Activated CD8-positive, alpha-beta T cell treated with anti-CD3 and anti-CD28 coated beads for 36 hours (primary cell): Measurements from ENCODE around the gene CYTH4. TPM values are rescaled to one million over a fixed set of nuclear protein-coding genes. Genes with fewer than 3 reads are reported as not detected.

Experiments used
- ATAC-seq: fragments of 200-7000 bp; cut with Tn5 transposase; one replicate; pipeline ENCODE4 v1.10.0; 2021; ENCODE audit warnings: mild to moderate bottlenecking, moderate library complexity
- CTCF ChIA-PET: fragments of 350-600 bp; sonication (Branson Sonifier 250); formaldehyde crosslinking; loops from one replicate; lab custom pipeline; 2021; ENCODE audit warnings: antibody characterized with exemption; lab: Charles Lee
- POLR2A ChIA-PET: fragments of 350-600 bp; sonication (Branson Sonifier 250); formaldehyde crosslinking; loops from one replicate; lab custom pipeline; 2021; ENCODE audit warnings: antibody characterized with exemption; lab: Charles Lee
- DNase-seq: peaks from one replicate; pipeline ENCODE4 v3.0.0-alpha.2; 2020
- H3K27ac Mint-ChIP-seq: one replicate; pipeline ENCODE4 v1.8.0; 2021; ENCODE audit warnings: mild to moderate bottlenecking, mixed read lengths
- H3K27me3 Mint-ChIP-seq: one replicate; pipeline ENCODE4 v1.8.0; 2021; ENCODE audit warnings: mixed read lengths
- H3K36me3 Mint-ChIP-seq: one replicate; pipeline ENCODE4 v1.8.0; 2021; ENCODE audit warnings: low read depth, mixed read lengths
- H3K4me1 Mint-ChIP-seq: one replicate; pipeline ENCODE4 v1.8.0; 2021; ENCODE audit warnings: low read depth, mixed read lengths
- H3K4me3 Mint-ChIP-seq: one replicate; pipeline ENCODE4 v1.8.0; 2021; ENCODE audit warnings: mild to moderate bottlenecking, moderate library complexity, mixed read lengths
- H3K9me3 Mint-ChIP-seq: one replicate; pipeline ENCODE4 v1.8.0; 2021; ENCODE audit warnings: mixed read lengths
- intact Hi-C: fragments of 100-400 bp; cut with micrococcal nuclease; formaldehyde crosslinking; loops from one replicate; pipeline ENCODE4 v1.10.0; 2022
- total RNA-seq, 2 experiments: library from RNA; stranded (reverse); gene quantifications; one replicate each; pipeline ENCODE4 v1.2.3, GENCODE V29; 2021
- TF ChIP-seq, protein P1 (sequence below): fragments of 200-600 bp; IDR thresholded peaks from one replicate; pipeline ENCODE4 v1.8.0; 2022; ENCODE audit warnings: antibody characterized with exemption, mild to moderate bottlenecking

The CYTH4 gene
- total RNA-seq, 2 experiments from 2014 or later, result 33.2 to 33.4 TPM

DNA sequence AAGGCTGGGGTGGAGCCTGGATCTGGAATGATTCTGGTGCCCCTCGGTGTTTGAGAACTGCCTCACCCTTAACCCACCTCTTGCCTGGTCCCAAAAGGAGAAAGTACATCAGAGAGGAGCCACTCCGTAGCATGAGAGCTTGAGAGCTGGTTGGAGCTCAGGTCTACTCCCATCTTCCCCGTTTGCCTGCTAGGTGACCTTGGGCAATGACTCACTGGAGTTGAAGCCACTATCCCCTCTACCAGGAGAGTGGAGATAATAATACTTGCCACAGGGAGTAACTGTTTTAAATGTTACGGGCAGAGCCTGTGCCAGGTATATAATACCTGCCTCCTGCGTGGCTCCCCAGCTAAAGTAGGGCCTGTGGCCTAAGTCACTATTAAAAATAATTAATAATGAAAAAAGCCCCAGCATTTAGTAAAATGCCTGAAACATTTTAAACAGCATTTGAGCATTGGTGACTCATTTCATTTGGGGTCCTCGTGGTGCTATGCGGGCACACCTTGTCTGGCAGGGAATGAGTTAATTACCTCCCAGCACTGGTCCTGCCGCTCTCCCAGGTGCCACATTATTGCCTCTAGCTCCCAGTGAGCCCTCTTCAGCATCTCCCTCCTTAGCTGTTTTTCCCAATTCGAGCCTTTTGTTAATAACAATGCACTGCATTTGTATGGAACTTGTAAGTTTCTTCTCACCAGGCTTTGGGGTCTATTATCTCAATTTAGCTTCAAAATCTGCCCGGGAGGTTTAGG, 22.5 kb downstream of the CYTH4 start:
- no peak overlapping the region for H3K4me3 Mint-ChIP-seq
- H3K9me3 Mint-ChIP-seq, result peaks cover 3% of the 10 kb centered on the region
- CTCF ChIA-PET, result interaction anchor here (0.8 to 2.2 kb wide), 4 partner anchors 28 to 261 kb away, joined by 3 to 8 read pairs (median 4); no protein-coding TSS in a partner anchor
- ATAC-seq (no peak), DNase-seq (no peak)
- TF ChIP-seq, protein P1, sequence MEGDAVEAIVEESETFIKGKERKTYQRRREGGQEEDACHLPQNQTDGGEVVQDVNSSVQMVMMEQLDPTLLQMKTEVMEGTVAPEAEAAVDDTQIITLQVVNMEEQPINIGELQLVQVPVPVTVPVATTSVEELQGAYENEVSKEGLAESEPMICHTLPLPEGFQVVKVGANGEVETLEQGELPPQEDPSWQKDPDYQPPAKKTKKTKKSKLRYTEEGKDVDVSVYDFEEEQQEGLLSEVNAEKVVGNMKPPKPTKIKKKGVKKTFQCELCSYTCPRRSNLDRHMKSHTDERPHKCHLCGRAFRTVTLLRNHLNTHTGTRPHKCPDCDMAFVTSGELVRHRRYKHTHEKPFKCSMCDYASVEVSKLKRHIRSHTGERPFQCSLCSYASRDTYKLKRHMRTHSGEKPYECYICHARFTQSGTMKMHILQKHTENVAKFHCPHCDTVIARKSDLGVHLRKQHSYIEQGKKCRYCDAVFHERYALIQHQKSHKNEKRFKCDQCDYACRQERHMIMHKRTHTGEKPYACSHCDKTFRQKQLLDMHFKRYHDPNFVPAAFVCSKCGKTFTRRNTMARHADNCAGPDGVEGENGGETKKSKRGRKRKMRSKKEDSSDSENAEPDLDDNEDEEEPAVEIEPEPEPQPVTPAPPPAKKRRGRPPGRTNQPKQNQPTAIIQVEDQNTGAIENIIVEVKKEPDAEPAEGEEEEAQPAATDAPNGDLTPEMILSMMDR, result no peak
- intact Hi-C loops, result no loop called here
- H3K27ac Mint-ChIP-seq, result peak overlapping the region; percentile 99
- no peaks in the 10 kb centered on the region for H3K27me3 Mint-ChIP-seq
- POLR2A ChIA-PET, result interaction anchor here (0.6 to 2.2 kb wide), 10 partner anchors 11 to 304 kb away, joined by 3 to 6 read pairs (median 4); partner anchors contain the start of genes GGA1 and MFNG
- H3K4me1 Mint-ChIP-seq, result peaks cover 93% of the 10 kb centered on the region
- peaks cover 56% of the 10 kb centered on the region for H3K36me3 Mint-ChIP-seq

DNA sequence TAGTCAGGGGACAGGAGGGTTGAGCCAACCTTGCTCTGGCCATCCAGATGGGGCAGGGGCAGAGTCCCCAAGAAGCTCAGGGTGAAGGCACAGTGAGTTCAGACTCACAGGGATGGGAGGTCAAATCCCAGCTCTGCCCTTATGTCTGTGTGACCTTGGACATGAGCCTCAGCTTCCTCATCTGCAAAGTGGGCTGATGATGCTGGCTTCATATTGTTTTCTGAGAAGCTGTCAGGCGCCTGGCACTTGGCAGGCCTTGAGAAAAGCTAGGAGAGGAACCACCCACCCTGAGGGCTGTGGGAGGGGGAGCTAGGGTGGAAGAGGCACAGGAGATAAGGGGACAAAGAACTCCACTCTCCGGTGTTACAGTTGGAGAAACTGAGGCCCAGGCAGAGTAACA, 23.6 kb downstream of the CYTH4 start:
- TF ChIP-seq, protein P1, result no peak
- DNase-seq (no peak), ATAC-seq (no peak)
- intact Hi-C loops, result no loop called here
- ChIA-PET CTCF (interaction anchor here (0.9 to 1.6 kb wide), 6 partner anchors 9 to 260 kb away, joined by 3 to 5 read pairs (median 3); no protein-coding TSS in a partner anchor), POLR2A (interaction anchor here (0.9 to 1.2 kb wide), 3 partner anchors 11 to 68 kb away, joined by 3 read pairs; no protein-coding TSS in a partner anchor)
- H3K4me1 Mint-ChIP-seq, result peaks cover 94% of the 10 kb centered on the region
- peaks cover 50% of the 10 kb centered on the region for H3K36me3 Mint-ChIP-seq
- H3K9me3 Mint-ChIP-seq, result peaks cover 3% of the 10 kb centered on the region
- H3K4me3 Mint-ChIP-seq, result no peak overlapping the region
- peak overlapping the region; percentile 99 for H3K27ac Mint-ChIP-seq
- no peaks in the 10 kb centered on the region for H3K27me3 Mint-ChIP-seq

DNA sequence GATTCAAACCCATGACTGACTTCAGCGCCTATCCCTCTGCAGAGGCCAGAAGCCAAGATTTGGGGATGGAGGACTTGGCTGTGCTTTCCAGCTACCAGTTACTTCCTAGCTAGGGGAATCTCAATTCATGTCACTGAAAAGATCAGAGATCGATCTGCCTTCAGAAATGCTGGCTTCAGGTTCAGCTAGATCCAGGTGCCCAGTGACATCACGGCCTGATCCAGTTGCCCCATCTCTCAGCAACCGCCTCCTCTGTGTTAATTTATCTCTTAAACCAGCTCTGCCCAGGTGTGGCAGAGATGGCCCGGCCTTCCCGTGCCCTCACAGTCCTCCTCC, 24.2 kb downstream of the CYTH4 start:
- peak overlapping the region; percentile 70 for H3K4me3 Mint-ChIP-seq
- TF ChIP-seq, protein P1, result no peak
- ChIA-PET CTCF (interaction anchor here (0.9 to 1.6 kb wide), 6 partner anchors 9 to 260 kb away, joined by 3 to 5 read pairs (median 3); no protein-coding TSS in a partner anchor), POLR2A (interaction anchor here (0.7 to 1.1 kb wide), 3 partner anchors 10 to 37 kb away, joined by 3 read pairs; no protein-coding TSS in a partner anchor)
- intact Hi-C loops, result no loop called here
- H3K27ac Mint-ChIP-seq, result peak overlapping the region; percentile 99
- H3K4me1 Mint-ChIP-seq, result peaks cover 95% of the 10 kb centered on the region
- peaks cover 48% of the 10 kb centered on the region for H3K36me3 Mint-ChIP-seq
- H3K9me3 Mint-ChIP-seq, result peaks cover 3% of the 10 kb centered on the region
- ATAC-seq, result no peak
- no peak for DNase-seq
- no peaks in the 10 kb centered on the region for H3K27me3 Mint-ChIP-seq

DNA sequence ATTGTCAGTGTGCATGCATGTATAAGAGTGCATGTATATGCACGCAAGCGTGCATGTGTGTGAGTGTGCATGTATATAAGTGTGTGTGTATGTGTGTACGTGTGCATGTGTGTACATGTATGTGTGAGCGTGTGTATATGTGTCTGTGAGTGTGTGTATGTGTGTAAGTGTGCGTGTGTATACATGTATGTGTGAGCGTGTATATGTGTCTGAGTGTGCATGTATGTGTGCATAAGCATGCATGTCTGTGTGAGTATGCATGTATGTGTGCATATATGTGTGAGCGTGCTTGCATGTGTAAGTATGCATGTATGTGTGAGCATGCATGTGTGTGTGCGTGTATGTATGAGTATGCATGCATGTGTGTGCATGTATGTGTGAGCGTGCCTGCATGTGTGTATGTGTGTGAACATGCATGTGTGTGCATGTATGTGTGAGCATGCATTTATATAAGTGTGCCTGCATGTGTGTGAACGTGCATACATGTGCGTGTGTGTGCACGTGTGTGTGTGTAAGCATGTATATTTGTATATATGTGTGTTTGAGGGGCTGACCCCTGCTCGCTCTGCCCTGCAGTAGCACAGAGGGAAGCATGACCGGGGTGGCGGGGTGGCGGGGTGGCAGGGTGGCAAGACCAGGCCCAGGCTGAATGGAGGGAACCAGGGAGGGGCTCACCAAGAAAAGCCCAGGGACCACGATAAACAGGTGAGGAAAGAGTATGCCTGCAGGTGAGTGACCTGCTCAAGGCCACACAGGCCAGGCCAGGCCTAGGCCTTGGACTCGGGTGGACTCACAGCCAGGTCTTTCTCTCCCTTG, 26.3 kb downstream of the CYTH4 start:
- Mint-ChIP-seq H3K27ac (peak overlapping the region; percentile 99), H3K36me3 (peaks cover 44% of the 10 kb centered on the region), H3K4me3 (peak overlapping the region; percentile 70), H3K9me3 (peaks cover 3% of the 10 kb centered on the region), H3K27me3 (no peaks in the 10 kb centered on the region), H3K4me1 (peaks cover 92% of the 10 kb centered on the region)
- ChIA-PET CTCF (interaction anchor here (0.9 to 1.8 kb wide), 3 partner anchors 8 to 149 kb away, joined by 3 to 5 read pairs (median 3); no protein-coding TSS in a partner anchor), POLR2A (interaction anchor here (1.2 to 1.8 kb wide), 4 partner anchors 12 to 65 kb away, joined by 3 to 10 read pairs (median 6); partner anchors contain the start of gene RAC2)
- ATAC-seq, result no peak
- TF ChIP-seq, protein P1, result no peak
- no peak for DNase-seq
- intact Hi-C loops, result no loop called here
